K562 treated with DMSO at 1 percent for 12 hours (cell line): Measurements from ENCODE around the gene GARIN1A. TPM values are rescaled to one million over a fixed set of nuclear protein-coding genes. Genes with fewer than 3 reads are reported as not detected.

Source experiments
- total RNA-seq: library from RNA; unstranded; fragments of 300-600 nt; gene quantifications from 2 replicates; pipeline ENCODE4 v1.2.3, GENCODE V29; 2022; ENCODE audit not compliant: insufficient read depth

GARIN1A gene
- 0.52 TPM in 1 of 2 replicates, not detected in the other for total RNA-seq

DNA sequence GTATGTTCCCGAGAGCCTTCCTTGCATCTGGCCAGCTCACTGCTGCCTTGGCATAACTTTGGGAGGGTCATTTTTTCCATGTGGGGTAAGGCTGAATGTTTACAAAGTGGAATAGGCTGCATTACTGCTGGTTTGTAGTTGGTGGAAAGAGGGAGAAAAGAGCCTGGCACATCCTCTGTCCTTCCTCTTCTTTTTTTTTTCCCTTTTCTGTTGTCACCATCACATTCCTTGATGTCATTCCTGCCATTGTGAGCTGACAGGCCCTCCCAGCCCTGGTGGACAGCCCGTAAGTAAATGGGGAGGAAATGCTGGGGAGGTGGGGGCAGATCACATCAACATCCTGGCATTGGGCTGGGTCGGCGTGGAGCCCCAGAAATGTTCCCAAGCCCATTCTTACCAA lies at the start of gene GARIN1A:
Gene GARIN1A (plus strand): TSS at position 301 of the 400 bp plus-strand sequence. CDS start 106 bp downstream, outside the sequence.

Other genes starting within 250 kb of the GARIN1A start
- 12.5 and 16.5 TPM in 2 replicates for gene HILPDA, start 216.4 kb upstream of the GARIN1A start, total RNA-seq
- gene METTL2B, start 195.5 kb upstream of the GARIN1A start, total RNA-seq, result 11.0 and 34.0 TPM in 2 replicates
- gene CALU, start 67.1 kb downstream of the GARIN1A start, total RNA-seq, result 79.4 and 238 TPM in 2 replicates
- not detected in 2 replicates for gene OPN1SW, start 103.5 kb downstream of the GARIN1A start, total RNA-seq
- gene CCDC136, start 119.7 kb downstream of the GARIN1A start, total RNA-seq, result 10.8 and 47.5 TPM in 2 replicates
- 22.4 and 76.5 TPM in 2 replicates for gene FLNC, start 158.1 kb downstream of the GARIN1A start, total RNA-seq
- gene ATP6V1F, start 190.6 kb downstream of the GARIN1A start, total RNA-seq, result 629 and 821 TPM in 2 replicates
- 0.19 and 0.20 TPM in 2 replicates for gene KCP, start 238.4 kb downstream of the GARIN1A start, total RNA-seq